Heart left ventricle (tissue), 16 donors: ENCODE measurements around the gene TUBB2B. TPM values are rescaled to one million over a fixed set of nuclear protein-coding genes. Genes with fewer than 3 reads are reported as not detected.

Source experiments
- ATAC-seq, 4 donors: fragments of 200-7000 bp; cut with Tn5 transposase; one replicate each; pipeline ENCODE4 v1.9.1; 2020 to 2022; ENCODE audit warnings: moderate library complexity in 4 of 4, mild to moderate bottlenecking in 3 of 4, moderate number of reproducible peaks in 1 of 4
- DNase-seq, 5 donors: peaks; one replicate each; pipeline ENCODE4 v3.0.0-alpha.2; 2020
- H3K27ac ChIP-seq, 12 donors: fragments of 200-600 bp; sonication (generic) in 4 of 12; one replicate each; pipeline versions ENCODE4 v1.5.0 to v1.8.0; 2016 to 2022; ENCODE audit warnings: mild to moderate bottlenecking in 2 of 12
- H3K27me3 ChIP-seq, 9 donors: fragments of 200-600 bp; sonication (generic) in 2 of 9; one replicate each; pipeline versions ENCODE4 v1.5.1 to v1.8.0; 2016 to 2022; ENCODE audit warnings: mild to moderate bottlenecking in 3 of 9
- H3K36me3 ChIP-seq, 9 donors: fragments of 200-600 bp; sonication (generic) in 2 of 9; one replicate each; pipeline versions ENCODE4 v1.5.0 to v1.8.0; 2018 to 2022; ENCODE audit warnings: mild to moderate bottlenecking in 2 of 9
- H3K4me1 ChIP-seq, 12 donors: fragments of 200-600 bp; sonication (generic) in 4 of 12; one replicate each; pipeline versions ENCODE4 v1.5.0 to v1.8.0; 2016 to 2022; ENCODE audit warnings: mild to moderate bottlenecking in 3 of 12
- H3K4me3 ChIP-seq, 12 donors: fragments of 200-600 bp; sonication (generic) in 4 of 12; one replicate each; pipeline versions ENCODE4 v1.5.0 to v1.8.0; 2017 to 2022; ENCODE audit warnings: mild to moderate bottlenecking in 9 of 12, moderate library complexity in 4 of 12
- H3K9me3 ChIP-seq, 12 donors: fragments of 200-600 bp; sonication (generic) in 4 of 12; one replicate each; pipeline versions ENCODE4 v1.5.0 to v1.8.0; 2016 to 2022; ENCODE audit warnings: mild to moderate bottlenecking in 1 of 12
- CTCF ChIP-seq, 12 donors: fragments of 200-600 bp; sonication (generic) in 4 of 12; IDR thresholded peaks; one replicate each; pipeline versions ENCODE4 v1.5.0 to v1.8.0; 2018 to 2022; ENCODE audit warnings: antibody characterized with exemption in 12 of 12, mild to moderate bottlenecking in 5 of 12
- POLR2A ChIP-seq, 2 donors: fragments of 450-650 bp; IDR thresholded peaks; one replicate each; pipeline ENCODE4 v1.6.1; 2017; ENCODE audit warnings: antibody characterized with exemption in 2 of 2, mild to moderate bottlenecking in 2 of 2, moderate library complexity in 2 of 2
- WGBS, 4 donors: extraction: QIAGEN DNeasy Blood & Tissue Kit in 2 of 4; methylation state at CpG; one replicate each; pipeline versions ENCODE4 v1.1.5 to v1.1.7; 2013 to 2018; 5-methylcytosine and 5-hydroxymethylcytosine counted together
- intact Hi-C, 10 donors: fragments of 100-400 bp; cut with DNase I; formaldehyde crosslinking; loops; one replicate each; pipeline versions ENCODE4 v1.11.1 to v1.14.2; 2022
- polyA plus RNA-seq, 2 donors: library from polyadenylated mRNA; stranded (reverse); fragments of 200-250 nt; gene quantifications; one replicate each; pipeline ENCODE4 v1.2.3, GENCODE V29; 2013
- total RNA-seq, 9 donors: library from RNA; depleted of rRNA in 2 of 9; stranded (reverse); fragments of >200 nt in 2 of 9; fragmentation: NEBNext Ultra II Directional in 3 of 9; extraction: Animal tissue kit (Norgen Biotek cat#: 25700) in 3 of 9; gene quantifications; one replicate each; pipeline versions ENCODE4 v1.1.0 to v1.2.4, GENCODE V29; 2016 to 2023
- donor health status: ischemic (EF 13 %, LVEDD 7.1; RV severe dilation, severe dysfunction).
- donor health status: healthy with polysubstance abuse.
- donor health status: DM: no; HTN: yes; CAD: no.
- donor health status: DM: no; HTN: no; CAD: no.
- donor health status: ischemic (EF 25% LVEDD 6.9; RV normal size, moderate dysfunction).
- donor health status: ischemic (EF 25% LVEDD 5.7; RV mildly dilated, moderate dysfunction).
- donor health status: healthy.
- donor health status: DM: yes; HTN: yes; CAD: no.
- donor health status: ischemic (EF 35%, LVEDD 5.7; RV mildly dilated, moderate dysfunction).
- donor health status: nonischemic (EF 11% LVEDD 7.7; RV severe dilation, severe dysfunction).
- donor health status: DM: yes; HTN: yes; CAD: no.
- donor health status: PGD.
- donor health status: ischemic (EF 29% LVEDD 5.4; RV normal size, mild dysfunction).
- donor health status: nonischemic (EF 23%, LVEDD 6.1; RV moderate dilation, normal function).

Gene TUBB2B
- total and polyA plus RNA-seq, 11 donors: 0.90 to 3.4 (median 1.5) TPM

- peaks cover 0 to 44% (median 18%) of the 10 kb centered on the region in 12 donors for H3K4me1 ChIP-seq
- TF ChIP-seq CTCF (IDR thresholded peaks at IDR 0.05): no peak
- no peak for TF ChIP-seq POLR2A (IDR thresholded peaks at IDR 0.05)
- intact Hi-C loops: no loop called here
- no peaks in the 10 kb centered on the region for H3K27me3 ChIP-seq
- H3K36me3 ChIP-seq: peaks cover 0 to 23% (median 14%) of the 10 kb centered on the region in 9 donors
- H3K9me3 ChIP-seq: no peaks in the 10 kb centered on the region
- WGBS, 4 donors: 52 to 83% (median 59%) methylated on average over 6 of the region's 6 CpGs
- no peak for DNase-seq
- no peak overlapping the region for H3K4me3 ChIP-seq
- no peak for ATAC-seq
- no peak overlapping the region for H3K27ac ChIP-seq
These were observed 34.0 kb upstream of the TUBB2B start for GRCh38 chr6:3261518-3261820.

GRCh38 chr6:3260772-3261517, 33.5 kb upstream of the TUBB2B start:
- no peak overlapping the region for H3K27ac ChIP-seq

GRCh38 chr6:3260296-3260695, 32.8 kb upstream of the TUBB2B start:
- Histone ChIP-seq H3K27ac (peak overlapping the region in 1 of 12 donors; percentile 83), H3K9me3 (no peaks in the 10 kb centered on the region), H3K4me1 (peaks cover 0 to 44% (median 18%) of the 10 kb centered on the region in 12 donors), H3K27me3 (no peaks in the 10 kb centered on the region), H3K4me3 (peak overlapping the region in 6 of 12 donors; percentile 79 to 98 (median 90)), H3K36me3 (peaks cover 0 to 19% (median 14%) of the 10 kb centered on the region in 9 donors)
- 85 to 90% (median 87%) methylated on average over 14 of the region's 14 CpGs for whole genome bisulfite sequencing, 4 donors
- no peak for ATAC-seq
- DNase-seq: no peak
- intact Hi-C loops: no loop called here
- TF ChIP-seq CTCF (IDR thresholded peaks at IDR 0.05): no peak
- no peak for TF ChIP-seq POLR2A (IDR thresholded peaks at IDR 0.05)

More at GRCh38 chr6:3260772-3261517, 33.5 kb upstream of the TUBB2B start:
- intact Hi-C loops: no loop called here
- peaks cover 0 to 23% (median 14%) of the 10 kb centered on the region in 9 donors for H3K36me3 ChIP-seq
- 71 to 78% (median 76%) methylated on average over 17 of the region's 17 CpGs for WGBS, 4 donors
- H3K4me3 ChIP-seq: peak overlapping the region in 4 of 12 donors; percentile 79 to 98 (median 87)
- H3K27me3 ChIP-seq: no peaks in the 10 kb centered on the region
- TF ChIP-seq POLR2A (IDR thresholded peaks at IDR 0.05) (no peak), CTCF (IDR thresholded peaks at IDR 0.05) (no peak)
- no peak for DNase-seq
- no peaks in the 10 kb centered on the region for H3K9me3 ChIP-seq
- H3K4me1 ChIP-seq: peaks cover 0 to 44% (median 18%) of the 10 kb centered on the region in 12 donors
- no peak for ATAC-seq

GRCh38 chr6:3259491-3259958, 32.1 kb upstream of the TUBB2B start:
- ATAC-seq (peak in 2 of 4 donors; percentile 16 to 38), DNase-seq (peak in 1 of 5 donors; percentile 52)
- Histone ChIP-seq H3K4me1 (peaks cover 0 to 44% (median 18%) of the 10 kb centered on the region in 12 donors), H3K36me3 (peaks cover 0 to 14% (median 12%) of the 10 kb centered on the region in 9 donors), H3K9me3 (no peaks in the 10 kb centered on the region), H3K27ac (peak overlapping the region in 11 of 12 donors; percentile 40 to 85 (median 82)), H3K27me3 (no peaks in the 10 kb centered on the region), H3K4me3 (peak overlapping the region; percentile 60 to 99 (median 94))
- peak in 1 of 12 donors; percentile 6 for TF ChIP-seq CTCF (IDR thresholded peaks at IDR 0.05)
- no peak for TF ChIP-seq POLR2A (IDR thresholded peaks at IDR 0.05)
- 1 to 3% (median 2%) methylated on average over 16 to 21 of the region's 21 CpGs for WGBS, 4 donors
- intact Hi-C loops: loop anchor here in 7 of 10 donors (2.0 to 10.0 kb wide), 3 partner anchors 95 to 265 kb away; partner anchors contain the start of gene NQO2 (in 3 of the 7)
